Esophagus muscularis mucosa (tissue), 4 donors: ENCODE data around the gene EPHB1. TPM values are rescaled to one million over a fixed set of nuclear protein-coding genes. Genes with fewer than 3 reads are reported as not detected.

Experiments
- DNase-seq: peaks from one replicate; pipeline ENCODE4 v3.0.0-alpha.2; 2017; ENCODE audit errors: extremely low spot score
- H3K27ac ChIP-seq, 4 donors: fragments of 200-600 bp; sonication (generic); replicated peaks in 1 of 4; 1 replicate in 3 of 4; 2 replicates in 1 of 4; pipeline ENCODE4 v1.5.1; 2016 to 2019; ENCODE audit warnings: mild to moderate bottlenecking in 1 of 4
- H3K27me3 ChIP-seq, 4 donors: fragments of 200-600 bp; sonication (generic); one replicate each; pipeline versions ENCODE4 v1.5.1 to v1.6.0; 2016 to 2019
- H3K36me3 ChIP-seq, 4 donors: fragments of 200-600 bp; sonication (generic); one replicate each; pipeline ENCODE4 v1.5.1; 2016 to 2019
- H3K4me1 ChIP-seq, 4 donors: fragments of 200-600 bp; sonication (generic); one replicate each; pipeline ENCODE4 v1.5.1; 2016 to 2019
- H3K4me3 ChIP-seq, 4 donors: fragments of 200-600 bp; sonication (generic); 1 replicate in 2 of 4; 2 replicates in 2 of 4; pipeline ENCODE4 v1.5.1; 2016 to 2019; ENCODE audit warnings: mild to moderate bottlenecking in 4 of 4, moderate library complexity in 1 of 4
- H3K9me3 ChIP-seq, 4 donors: fragments of 200-600 bp; sonication (generic); 1 replicate in 3 of 4; 2 replicates in 1 of 4; pipeline ENCODE4 v1.5.1; 2016 to 2019
- EP300 ChIP-seq: sonication (generic); formaldehyde crosslinking; IDR thresholded peaks from one replicate; pipeline ENCODE4 v1.6.1; 2017; ENCODE audit warnings: antibody characterized with exemption
- POLR2A ChIP-seq: fragments of 450-650 bp; IDR thresholded peaks from one replicate; pipeline ENCODE4 v1.6.1; 2017; ENCODE audit warnings: antibody characterized with exemption, moderate library complexity, mild to moderate bottlenecking, low read depth
- POLR2AphosphoS5 ChIP-seq, 2 donors: sonication (generic); formaldehyde crosslinking; IDR thresholded peaks; one replicate each; pipeline ENCODE4 v1.6.1; 2017; ENCODE audit warnings: antibody characterized with exemption in 2 of 2
- WGBS: methylation state at CpG from one replicate; pipeline ENCODE4 v1.1.5; 2018; 5-methylcytosine and 5-hydroxymethylcytosine counted together
- intact Hi-C: fragments of 100-400 bp; cut with DNase I; formaldehyde crosslinking; loops from one replicate; pipeline ENCODE4 v1.15.1; 2023
- total RNA-seq, 4 donors: library from RNA; depleted of rRNA; stranded (reverse); fragments of >200 nt; gene quantifications; one replicate each; pipeline versions ENCODE4 v1.1.0 to v1.2.1, GENCODE V29; 2016
- TF ChIP-seq, protein P1 (sequence below), 3 experiments: fragments of 200-600 bp in 2 of 3; fragments of 450-650 bp in 1 of 3; sonication (generic) in 2 of 3; IDR thresholded peaks; one replicate each; pipeline ENCODE4 v1.5.1; 2017 to 2019; ENCODE audit warnings: antibody characterized with exemption in 3 of 3, mild to moderate bottlenecking in 2 of 3, moderate library complexity in 1 of 3

Gene EPHB1
- total RNA-seq, 4 donors from 2014 or later: under 0.01 to 6.1 (median 2.8) TPM

DNA sequence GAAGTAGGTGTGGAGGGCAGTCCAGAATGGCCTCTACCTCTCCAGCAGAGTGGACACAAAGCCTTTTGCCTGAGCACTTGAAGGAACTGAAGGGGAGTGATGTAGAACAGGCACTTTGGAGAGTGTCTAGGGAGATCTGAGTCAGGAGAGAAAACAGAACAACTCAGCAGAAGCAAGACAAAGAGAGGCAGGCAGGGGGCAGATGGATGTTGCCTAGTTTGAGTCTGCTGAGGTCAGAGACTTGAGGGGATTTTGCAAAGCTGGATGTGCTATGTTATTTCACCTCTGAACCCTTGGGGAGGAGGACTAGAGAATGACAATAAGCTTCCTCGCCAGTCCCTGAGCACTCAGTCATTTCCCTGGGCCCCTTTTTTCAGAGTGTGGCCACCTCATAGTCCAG lies 366.4 kb downstream of the EPHB1 start:
- no peak overlapping the region for H3K4me3 ChIP-seq
- DNase-seq: no peak
- no peaks in the 10 kb centered on the region for H3K4me1 ChIP-seq
- intact Hi-C loops: no loop called here
- no peaks in the 10 kb centered on the region for H3K27me3 ChIP-seq
- peaks cover 0 to 4% (median 0%) of the 10 kb centered on the region in 4 donors for H3K36me3 ChIP-seq
- H3K27ac ChIP-seq: no peak overlapping the region
- TF ChIP-seq, protein P1, sequence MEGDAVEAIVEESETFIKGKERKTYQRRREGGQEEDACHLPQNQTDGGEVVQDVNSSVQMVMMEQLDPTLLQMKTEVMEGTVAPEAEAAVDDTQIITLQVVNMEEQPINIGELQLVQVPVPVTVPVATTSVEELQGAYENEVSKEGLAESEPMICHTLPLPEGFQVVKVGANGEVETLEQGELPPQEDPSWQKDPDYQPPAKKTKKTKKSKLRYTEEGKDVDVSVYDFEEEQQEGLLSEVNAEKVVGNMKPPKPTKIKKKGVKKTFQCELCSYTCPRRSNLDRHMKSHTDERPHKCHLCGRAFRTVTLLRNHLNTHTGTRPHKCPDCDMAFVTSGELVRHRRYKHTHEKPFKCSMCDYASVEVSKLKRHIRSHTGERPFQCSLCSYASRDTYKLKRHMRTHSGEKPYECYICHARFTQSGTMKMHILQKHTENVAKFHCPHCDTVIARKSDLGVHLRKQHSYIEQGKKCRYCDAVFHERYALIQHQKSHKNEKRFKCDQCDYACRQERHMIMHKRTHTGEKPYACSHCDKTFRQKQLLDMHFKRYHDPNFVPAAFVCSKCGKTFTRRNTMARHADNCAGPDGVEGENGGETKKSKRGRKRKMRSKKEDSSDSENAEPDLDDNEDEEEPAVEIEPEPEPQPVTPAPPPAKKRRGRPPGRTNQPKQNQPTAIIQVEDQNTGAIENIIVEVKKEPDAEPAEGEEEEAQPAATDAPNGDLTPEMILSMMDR (IDR thresholded peaks at IDR 0.05): no peak
- no peak for TF ChIP-seq EP300
- no peak for TF ChIP-seq POLR2AphosphoS5 (IDR thresholded peaks at IDR 0.05)
- TF ChIP-seq POLR2A: no peak
- 92% methylated on average over 1 of the region's 1 CpG for WGBS
- no peaks in the 10 kb centered on the region for H3K9me3 ChIP-seq

DNA sequence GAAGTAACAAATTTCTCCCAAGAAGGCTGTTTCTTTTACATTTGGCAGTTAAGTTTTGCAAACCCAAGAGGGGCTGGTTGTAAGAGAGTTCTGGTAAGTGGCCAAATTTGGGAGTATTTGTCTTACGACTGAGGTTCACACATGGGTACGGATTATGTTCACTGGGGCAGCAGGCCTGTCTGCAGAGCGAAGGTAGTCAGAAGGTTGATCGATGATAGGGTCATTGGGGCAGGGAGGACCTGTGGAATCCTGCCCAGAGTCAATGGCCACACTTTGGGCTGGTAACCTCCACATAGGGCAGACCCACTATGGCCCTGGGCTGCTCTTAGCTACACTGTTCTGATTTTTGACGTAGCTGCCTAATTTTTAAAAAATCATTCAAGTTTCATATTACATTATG lies 368.6 kb downstream of the EPHB1 start:
- Histone ChIP-seq H3K27ac (no peak overlapping the region), H3K9me3 (no peaks in the 10 kb centered on the region), H3K4me3 (no peak overlapping the region), H3K36me3 (peaks cover 0 to 10% (median 0%) of the 10 kb centered on the region in 4 donors), H3K27me3 (no peaks in the 10 kb centered on the region), H3K4me1 (no peaks in the 10 kb centered on the region)
- no peak for DNase-seq
- TF ChIP-seq POLR2A (no peak), EP300 (no peak), POLR2AphosphoS5 (IDR thresholded peaks at IDR 0.05) (no peak)
- TF ChIP-seq, protein P1 (IDR thresholded peaks at IDR 0.05): no peak
- intact Hi-C loops: no loop called here
- WGBS: 90% methylated on average over 5 of the region's 5 CpGs

DNA sequence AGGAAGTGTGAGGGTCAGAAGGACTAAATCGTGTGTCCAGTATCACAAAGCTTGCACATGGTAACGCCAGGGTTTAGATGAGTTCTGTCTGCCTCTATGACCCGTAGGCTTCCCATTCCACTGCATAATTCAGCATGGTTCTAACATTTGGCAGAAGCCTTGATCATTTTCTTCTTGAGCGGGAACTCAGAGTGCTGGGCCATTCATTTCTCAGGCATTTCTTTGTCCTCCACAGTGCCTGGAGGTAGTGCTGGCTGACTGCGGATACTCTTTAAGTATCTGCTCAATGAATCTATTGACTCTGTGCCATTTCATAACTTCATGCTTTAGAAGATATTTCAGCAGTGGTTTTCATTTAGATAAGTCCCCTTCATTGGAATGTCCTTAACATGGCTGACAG lies 370.2 kb downstream of the EPHB1 start:
- Histone ChIP-seq H3K4me1 (no peaks in the 10 kb centered on the region), H3K36me3 (peaks cover 0 to 10% (median 0%) of the 10 kb centered on the region in 4 donors), H3K27me3 (no peaks in the 10 kb centered on the region), H3K4me3 (no peak overlapping the region), H3K9me3 (no peaks in the 10 kb centered on the region), H3K27ac (no peak overlapping the region)
- no peak for DNase-seq
- intact Hi-C loops: no loop called here
- 71% methylated on average over 5 of the region's 5 CpGs for WGBS
- TF ChIP-seq, protein P1 (IDR thresholded peaks at IDR 0.05): no peak
- TF ChIP-seq POLR2AphosphoS5 (IDR thresholded peaks at IDR 0.05): no peak

DNA sequence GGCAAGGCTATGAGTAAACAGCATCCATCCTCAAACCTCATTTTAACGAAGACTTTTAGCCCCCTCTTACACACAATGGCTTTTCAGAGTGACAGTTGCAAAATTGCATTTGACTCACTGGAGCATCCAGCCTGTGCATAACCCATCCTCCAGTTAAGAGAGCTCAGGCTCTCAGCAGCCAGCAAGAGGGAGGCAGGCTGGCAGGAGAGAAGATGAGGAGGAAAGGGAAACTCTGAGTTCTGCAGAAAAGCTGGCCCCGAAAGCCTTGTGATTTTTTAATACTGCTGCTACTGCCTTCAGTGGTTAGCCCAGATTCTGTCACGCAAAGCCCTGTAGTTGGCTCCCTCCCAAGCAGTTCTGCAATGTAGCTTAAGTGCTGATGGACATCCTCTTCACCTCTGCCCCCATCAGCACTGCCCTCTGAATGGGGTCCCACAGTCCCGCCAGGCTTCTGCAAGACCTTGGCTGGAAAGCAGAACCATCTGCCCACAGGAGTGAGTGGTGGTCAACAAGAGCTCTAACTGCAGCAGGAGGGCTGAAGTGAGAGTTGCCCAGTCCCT lies 371.3 kb downstream of the EPHB1 start:
- Histone ChIP-seq H3K9me3 (no peaks in the 10 kb centered on the region), H3K4me1 (no peaks in the 10 kb centered on the region), H3K4me3 (no peak overlapping the region), H3K36me3 (peaks cover 0 to 10% (median 0%) of the 10 kb centered on the region in 4 donors), H3K27ac (no peak overlapping the region), H3K27me3 (no peaks in the 10 kb centered on the region)
- TF ChIP-seq EP300 (no peak), POLR2A (no peak), POLR2AphosphoS5 (IDR thresholded peaks at IDR 0.05) (no peak)
- TF ChIP-seq, protein P1 (IDR thresholded peaks at IDR 0.05): no peak
- WGBS: 77% methylated on average over 4 of the region's 4 CpGs
- intact Hi-C loops: no loop called here
- DNase-seq: no peak

DNA sequence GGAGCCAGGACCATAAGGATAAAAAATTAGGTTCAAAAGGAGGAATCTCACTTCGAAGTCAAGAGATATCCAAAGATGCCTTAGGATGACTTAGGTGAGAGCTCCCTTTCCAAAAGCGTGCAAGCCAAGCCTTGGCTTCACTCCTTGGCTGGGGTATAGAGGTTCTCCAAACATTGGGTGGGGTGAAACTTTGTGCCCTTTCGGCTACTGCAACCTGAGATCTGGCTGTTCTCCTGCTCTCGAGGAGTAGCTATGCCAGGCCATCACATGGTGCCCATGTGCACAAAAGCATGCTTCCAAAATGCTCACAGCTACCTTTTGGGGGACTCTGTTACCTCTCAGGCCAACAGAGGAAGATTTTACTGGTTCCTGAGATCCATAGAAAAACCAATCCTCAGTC lies 373.8 kb downstream of the EPHB1 start:
- intact Hi-C loops: no loop called here
- Histone ChIP-seq H3K4me3 (no peak overlapping the region), H3K9me3 (no peaks in the 10 kb centered on the region), H3K27ac (no peak overlapping the region), H3K4me1 (no peaks in the 10 kb centered on the region), H3K36me3 (peaks cover 0 to 10% (median 0%) of the 10 kb centered on the region in 4 donors), H3K27me3 (no peaks in the 10 kb centered on the region)
- TF ChIP-seq, protein P1 (IDR thresholded peaks at IDR 0.05): no peak
- TF ChIP-seq POLR2A: no peak
- no peak for TF ChIP-seq EP300
- no peak for TF ChIP-seq POLR2AphosphoS5 (IDR thresholded peaks at IDR 0.05)
- no peak for DNase-seq
- 90% methylated on average over 4 of the region's 4 CpGs for WGBS
